Measurements from ENCODE around the gene PRR23E. TPM values are rescaled to one million over a fixed set of nuclear protein-coding genes. Genes with fewer than 3 reads are reported as not detected.

PRR23E gene
- total RNA-seq, 1 donor from 2014 or later, result not detected

DNA sequence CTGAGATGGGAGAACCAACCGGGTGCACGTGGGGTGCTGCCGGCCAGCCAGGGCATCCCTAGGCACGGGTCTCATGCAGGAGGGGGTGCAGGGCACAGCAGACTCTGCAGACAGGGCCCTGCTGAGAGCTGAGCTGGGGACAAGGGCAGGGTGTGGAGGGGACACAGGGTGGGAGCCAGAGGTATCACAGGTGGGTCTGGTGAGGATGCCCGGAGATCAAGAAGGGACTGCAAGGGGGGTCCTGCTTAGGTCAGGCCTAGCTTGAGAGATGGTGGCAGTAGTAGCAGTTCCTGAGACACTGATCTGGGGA is 39.5 kb upstream of the PRR23E start:
- TF ChIP-seq, protein P1, sequence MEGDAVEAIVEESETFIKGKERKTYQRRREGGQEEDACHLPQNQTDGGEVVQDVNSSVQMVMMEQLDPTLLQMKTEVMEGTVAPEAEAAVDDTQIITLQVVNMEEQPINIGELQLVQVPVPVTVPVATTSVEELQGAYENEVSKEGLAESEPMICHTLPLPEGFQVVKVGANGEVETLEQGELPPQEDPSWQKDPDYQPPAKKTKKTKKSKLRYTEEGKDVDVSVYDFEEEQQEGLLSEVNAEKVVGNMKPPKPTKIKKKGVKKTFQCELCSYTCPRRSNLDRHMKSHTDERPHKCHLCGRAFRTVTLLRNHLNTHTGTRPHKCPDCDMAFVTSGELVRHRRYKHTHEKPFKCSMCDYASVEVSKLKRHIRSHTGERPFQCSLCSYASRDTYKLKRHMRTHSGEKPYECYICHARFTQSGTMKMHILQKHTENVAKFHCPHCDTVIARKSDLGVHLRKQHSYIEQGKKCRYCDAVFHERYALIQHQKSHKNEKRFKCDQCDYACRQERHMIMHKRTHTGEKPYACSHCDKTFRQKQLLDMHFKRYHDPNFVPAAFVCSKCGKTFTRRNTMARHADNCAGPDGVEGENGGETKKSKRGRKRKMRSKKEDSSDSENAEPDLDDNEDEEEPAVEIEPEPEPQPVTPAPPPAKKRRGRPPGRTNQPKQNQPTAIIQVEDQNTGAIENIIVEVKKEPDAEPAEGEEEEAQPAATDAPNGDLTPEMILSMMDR (IDR thresholded peaks at IDR 0.05), result no peak
- ChIA-PET POLR2A (no interaction called here), CTCF (no interaction called here)
- intact Hi-C loops (cut with micrococcal nuclease), result no loop called here
- DNase-seq (peak; percentile 1), ATAC-seq (ENCODE audit: low read depth) (no peak)
- no peaks in the 10 kb centered on the region for H3K9me3 Mint-ChIP-seq
- no peak overlapping the region for H3K27ac Mint-ChIP-seq
- no peaks in the 10 kb centered on the region for H3K4me1 Mint-ChIP-seq
- H3K27me3 Mint-ChIP-seq, result peaks cover 2% of the 10 kb centered on the region
- H3K36me3 Mint-ChIP-seq (ENCODE audit: low read depth), result no peaks in the 10 kb centered on the region
- H3K4me3 Mint-ChIP-seq, result no peak overlapping the region

DNA sequence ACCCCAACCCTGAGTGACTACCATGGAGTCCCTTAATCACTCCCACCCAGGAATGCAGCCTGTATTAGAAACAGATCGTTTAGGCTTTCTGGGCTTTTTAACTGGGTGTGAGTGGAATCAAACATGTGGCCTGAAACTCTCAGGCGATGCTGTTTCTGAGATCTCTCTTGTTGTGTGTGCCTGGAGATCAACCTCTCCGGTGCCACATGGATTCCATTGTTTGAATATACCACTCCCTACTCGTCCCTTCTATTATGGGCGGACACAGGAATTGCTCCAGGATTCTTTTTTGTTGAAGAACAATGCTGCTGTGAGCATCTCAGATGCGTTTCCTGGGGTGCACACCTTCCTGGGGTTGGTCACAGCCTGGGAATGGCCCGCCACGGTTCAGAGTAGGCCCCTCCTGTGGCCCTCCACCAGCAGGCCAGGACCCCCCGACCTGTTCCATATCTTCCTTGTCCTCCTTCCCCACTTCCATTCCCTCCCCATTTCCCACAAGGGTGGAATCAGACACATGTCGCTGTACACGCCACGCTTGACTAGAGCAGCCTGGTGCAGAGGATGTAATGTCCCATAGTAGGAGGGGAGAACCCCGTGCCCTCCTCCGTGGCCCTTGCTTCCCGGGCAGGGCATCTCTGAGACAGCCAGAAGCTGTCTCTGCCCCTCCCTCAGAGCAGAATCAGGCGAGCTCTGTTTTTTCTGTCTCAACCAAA is 36.4 kb upstream of the PRR23E start:
- Mint-ChIP-seq H3K9me3 (no peaks in the 10 kb centered on the region), H3K27me3 (peaks cover 2% of the 10 kb centered on the region), H3K4me1 (no peaks in the 10 kb centered on the region), H3K36me3 (ENCODE audit: low read depth) (no peaks in the 10 kb centered on the region), H3K4me3 (no peak overlapping the region), H3K27ac (no peak overlapping the region)
- intact Hi-C loops (cut with micrococcal nuclease), result no loop called here
- TF ChIP-seq, protein P1 (IDR thresholded peaks at IDR 0.05), result no peak
- ATAC-seq (ENCODE audit: low read depth) (no peak), DNase-seq (no peak)
- POLR2A ChIA-PET, result no interaction called here
- CTCF ChIA-PET, result no interaction called here

DNA sequence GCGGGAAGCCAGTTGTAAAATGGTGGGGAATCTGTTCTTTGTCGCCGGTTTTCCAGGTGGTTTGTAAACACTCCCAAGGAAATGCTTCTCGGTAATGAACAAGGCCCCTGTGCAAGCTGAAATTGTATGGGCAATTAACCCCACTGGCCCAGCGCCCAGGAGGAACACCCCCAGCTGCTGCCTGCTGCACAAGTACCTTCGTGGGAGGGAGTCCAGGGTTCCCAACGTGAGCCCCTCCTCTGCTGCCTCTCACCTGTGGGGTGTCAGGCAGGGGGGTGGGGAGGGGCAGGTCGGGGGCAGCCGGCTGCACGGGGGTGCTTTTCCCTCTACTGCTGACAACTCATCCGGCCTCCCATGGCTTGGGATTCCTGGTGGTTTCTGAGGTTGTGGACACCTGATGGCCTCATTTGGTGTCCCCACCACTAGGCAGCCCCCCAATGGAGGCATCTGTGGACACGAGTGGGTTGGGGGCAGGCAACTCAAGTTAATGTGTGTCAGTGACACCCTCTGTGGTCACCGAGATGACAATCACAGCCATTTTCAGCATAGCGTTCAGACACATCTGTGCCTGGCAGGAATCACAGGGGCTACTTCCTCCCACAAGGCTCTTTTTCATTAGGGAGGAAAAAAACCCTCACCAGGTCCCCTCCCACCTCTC is 35.6 kb upstream of the PRR23E start:
- ChIA-PET POLR2A (no interaction called here), CTCF (no interaction called here)
- DNase-seq, result no peak
- Mint-ChIP-seq H3K36me3 (ENCODE audit: low read depth) (no peaks in the 10 kb centered on the region), H3K4me3 (no peak overlapping the region), H3K4me1 (no peaks in the 10 kb centered on the region), H3K9me3 (no peaks in the 10 kb centered on the region), H3K27ac (no peak overlapping the region), H3K27me3 (peaks cover 2% of the 10 kb centered on the region)
- no peak for ATAC-seq (ENCODE audit: low read depth)
- TF ChIP-seq, protein P1 (IDR thresholded peaks at IDR 0.05), result no peak
- intact Hi-C loops (cut with micrococcal nuclease), result no loop called here

DNA sequence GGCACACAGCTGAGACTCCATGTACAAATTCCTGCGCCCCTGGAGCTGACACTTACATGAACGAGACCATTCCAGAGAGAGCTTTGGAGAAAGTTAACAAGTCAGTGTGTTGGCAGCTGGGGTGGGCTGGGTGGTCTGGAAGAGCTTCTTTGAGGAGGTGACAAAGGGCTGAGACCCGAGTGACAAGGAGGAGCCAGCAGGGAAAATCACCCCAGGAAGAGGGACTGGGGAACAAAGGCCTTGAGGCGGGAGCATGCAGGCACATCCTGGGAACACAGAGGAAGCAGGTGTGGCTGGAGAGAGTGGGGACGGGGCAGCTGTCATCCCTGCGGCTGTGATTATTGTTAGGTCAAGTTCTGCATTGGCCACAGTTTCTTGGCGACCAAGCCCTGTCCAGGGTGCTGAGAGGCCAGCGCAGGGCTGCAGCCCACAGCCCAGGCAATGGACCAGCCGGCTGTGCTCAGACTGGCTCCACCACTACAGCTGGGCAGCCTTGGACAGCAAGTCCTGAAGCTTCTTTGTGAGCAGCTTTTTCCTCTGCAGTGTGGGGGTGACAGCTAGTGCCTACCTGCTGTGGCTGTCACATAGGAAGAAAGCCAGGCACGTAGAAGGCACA is 34.2 kb upstream of the PRR23E start:
- Mint-ChIP-seq H3K4me3 (no peak overlapping the region), H3K36me3 (ENCODE audit: low read depth) (no peaks in the 10 kb centered on the region), H3K27me3 (peaks cover 4% of the 10 kb centered on the region), H3K9me3 (no peaks in the 10 kb centered on the region), H3K4me1 (no peaks in the 10 kb centered on the region), H3K27ac (no peak overlapping the region)
- ChIA-PET CTCF (no interaction called here), POLR2A (no interaction called here)
- TF ChIP-seq, protein P1 (IDR thresholded peaks at IDR 0.05), result no peak
- DNase-seq (no peak), ATAC-seq (ENCODE audit: low read depth) (no peak)
- intact Hi-C loops (cut with micrococcal nuclease), result no loop called here

DNA sequence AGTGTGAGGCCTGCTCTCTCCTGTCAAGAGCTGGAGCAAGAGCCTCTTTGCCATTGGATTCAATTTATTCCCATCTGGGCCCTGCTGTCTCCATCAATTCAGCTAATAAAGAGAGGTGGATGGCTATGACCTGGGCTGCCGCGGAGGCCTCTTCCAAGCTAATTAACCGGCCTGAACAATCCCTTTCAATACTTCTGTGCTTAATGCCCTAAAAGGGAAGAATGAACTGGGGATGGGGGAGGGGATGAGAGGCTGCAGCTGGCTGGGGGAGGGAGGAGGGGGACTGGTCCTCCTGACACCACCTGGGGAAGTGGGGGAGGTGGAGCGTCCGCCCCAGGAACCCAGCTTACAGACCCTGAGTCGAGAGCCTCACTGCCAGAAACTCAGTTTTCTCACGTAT is 33.4 kb upstream of the PRR23E start:
- TF ChIP-seq, protein P1 (IDR thresholded peaks at IDR 0.05), result no peak
- no peak overlapping the region for H3K4me3 Mint-ChIP-seq
- H3K36me3 Mint-ChIP-seq (ENCODE audit: low read depth), result no peaks in the 10 kb centered on the region
- peaks cover 4% of the 10 kb centered on the region for H3K27me3 Mint-ChIP-seq
- intact Hi-C loops (cut with micrococcal nuclease), result no loop called here
- ChIA-PET POLR2A (no interaction called here), CTCF (no interaction called here)
- no peak for ATAC-seq (ENCODE audit: low read depth)
- no peaks in the 10 kb centered on the region for H3K9me3 Mint-ChIP-seq
- H3K27ac Mint-ChIP-seq, result no peak overlapping the region
- no peaks in the 10 kb centered on the region for H3K4me1 Mint-ChIP-seq
- DNase-seq, result no peak
